ENCODE measurements around the gene CEP164.
"Not testable (repeated sequence)": the region's sequence is repeated elsewhere in the genome, so short reads cannot be mapped to it uniquely, and the experiment has no call there.

The CEP164 gene

GRCh38 chr11:117309310-117309709, 18.3 kb upstream of the CEP164 start:
- no peak for DNase-seq

GRCh38 chr11:117313091-117313490, 14.6 kb upstream of the CEP164 start:
- DNase-seq, result no peak

- DNase-seq, result no peak
Measured at GRCh38 chr11:117313828-117314768, 13.6 kb upstream of the CEP164 start.

GRCh38 chr11:117314840-117315239, 12.8 kb upstream of the CEP164 start:
- DNase-seq, result no peak

GRCh38 chr11:117315285-117316196, 12.1 kb upstream of the CEP164 start:
- DNase-seq, result no peak

GRCh38 chr11:117316197-117316961, 11.3 kb upstream of the CEP164 start, which contains the start of gene BACE1:
Gene BACE1, minus strand, starts transcription at chr11:117316256. Its CDS starts 461 bp downstream, at chr11:117315795.
- peak in 1 of 2 donors; percentile 18 for DNase-seq

GRCh38 chr11:117318738-117319137, 8.9 kb upstream of the CEP164 start:
- DNase-seq, result no peak

GRCh38 chr11:117319214-117319840, 8.3 kb upstream of the CEP164 start:
- DNase-seq, result no peak

GRCh38 chr11:117327255-117327566, 443 bp upstream of the CEP164 start:
- not testable (repeated sequence) for DNase-seq

GRCh38 chr11:117328375-117329010, 839 bp downstream of the CEP164 start:
- DNase-seq, result no peak

GRCh38 chr11:117332843-117333242, 5.2 kb downstream of the CEP164 start:
- DNase-seq, result no peak

- DNase-seq, result no peak
Measured at GRCh38 chr11:117333917-117334316, 6.3 kb downstream of the CEP164 start.

GRCh38 chr11:117334896-117335295, 7.2 kb downstream of the CEP164 start:
- DNase-seq, result no peak

- DNase-seq, result no peak
Measured at GRCh38 chr11:117335399-117335798, 7.7 kb downstream of the CEP164 start.

GRCh38 chr11:117337076-117337475, 9.4 kb downstream of the CEP164 start:
- no peak for DNase-seq

- no peak for DNase-seq
Measured at GRCh38 chr11:117345039-117345438, 17.4 kb downstream of the CEP164 start.

GRCh38 chr11:117354550-117354949, 26.9 kb downstream of the CEP164 start:
- no peak for DNase-seq

GRCh38 chr11:117356126-117356890, 28.7 kb downstream of the CEP164 start:
- DNase-seq, result no peak

- no peak for DNase-seq
Measured at GRCh38 chr11:117361432-117361831, 33.8 kb downstream of the CEP164 start.

- DNase-seq, result no peak
Measured at GRCh38 chr11:117366248-117366647, 38.6 kb downstream of the CEP164 start.

- no peak for DNase-seq
Measured at GRCh38 chr11:117366875-117367274, 39.2 kb downstream of the CEP164 start.
